ENCODE data around the gene SGCE. TPM values are rescaled to one million over a fixed set of nuclear protein-coding genes. Genes with fewer than 3 reads are reported as not detected.

Gene SGCE
- total RNA-seq, 1 donor from 2014 or later = 39.8 TPM

DNA sequence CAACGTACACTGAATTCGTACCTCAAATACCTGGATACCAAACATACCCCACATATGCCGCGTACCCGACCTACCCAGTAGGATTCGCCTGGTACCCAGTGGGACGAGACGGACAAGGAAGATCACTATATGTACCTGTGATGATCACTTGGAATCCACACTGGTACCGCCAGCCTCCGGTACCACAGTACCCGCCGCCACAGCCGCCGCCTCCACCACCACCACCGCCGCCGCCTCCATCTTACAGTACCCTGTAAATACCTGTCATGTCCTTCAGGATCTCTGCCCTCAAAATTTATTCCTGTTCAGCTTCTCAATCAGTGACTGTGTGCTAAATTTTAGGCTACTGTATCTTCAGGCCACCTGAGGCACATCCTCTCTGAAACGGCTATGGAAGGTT is 9.5 kb upstream of the SGCE start:
- Mint-ChIP-seq H3K4me1 (ENCODE audit: unreplicated experiment) (peaks cover 6% of the 10 kb centered on the region), H3K36me3 (peaks cover 37% of the 10 kb centered on the region), H3K4me3 (no peak overlapping the region), H3K27me3 (no peaks in the 10 kb centered on the region), H3K27ac (no peak overlapping the region), H3K9me3 (peaks cover 9% of the 10 kb centered on the region)
- TF ChIP-seq, protein P1, sequence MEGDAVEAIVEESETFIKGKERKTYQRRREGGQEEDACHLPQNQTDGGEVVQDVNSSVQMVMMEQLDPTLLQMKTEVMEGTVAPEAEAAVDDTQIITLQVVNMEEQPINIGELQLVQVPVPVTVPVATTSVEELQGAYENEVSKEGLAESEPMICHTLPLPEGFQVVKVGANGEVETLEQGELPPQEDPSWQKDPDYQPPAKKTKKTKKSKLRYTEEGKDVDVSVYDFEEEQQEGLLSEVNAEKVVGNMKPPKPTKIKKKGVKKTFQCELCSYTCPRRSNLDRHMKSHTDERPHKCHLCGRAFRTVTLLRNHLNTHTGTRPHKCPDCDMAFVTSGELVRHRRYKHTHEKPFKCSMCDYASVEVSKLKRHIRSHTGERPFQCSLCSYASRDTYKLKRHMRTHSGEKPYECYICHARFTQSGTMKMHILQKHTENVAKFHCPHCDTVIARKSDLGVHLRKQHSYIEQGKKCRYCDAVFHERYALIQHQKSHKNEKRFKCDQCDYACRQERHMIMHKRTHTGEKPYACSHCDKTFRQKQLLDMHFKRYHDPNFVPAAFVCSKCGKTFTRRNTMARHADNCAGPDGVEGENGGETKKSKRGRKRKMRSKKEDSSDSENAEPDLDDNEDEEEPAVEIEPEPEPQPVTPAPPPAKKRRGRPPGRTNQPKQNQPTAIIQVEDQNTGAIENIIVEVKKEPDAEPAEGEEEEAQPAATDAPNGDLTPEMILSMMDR (conservative IDR thresholded peaks at IDR 0.05) = no peak
- DNase-seq (ENCODE audit: extremely low spot score, unreplicated experiment) = no peak

DNA sequence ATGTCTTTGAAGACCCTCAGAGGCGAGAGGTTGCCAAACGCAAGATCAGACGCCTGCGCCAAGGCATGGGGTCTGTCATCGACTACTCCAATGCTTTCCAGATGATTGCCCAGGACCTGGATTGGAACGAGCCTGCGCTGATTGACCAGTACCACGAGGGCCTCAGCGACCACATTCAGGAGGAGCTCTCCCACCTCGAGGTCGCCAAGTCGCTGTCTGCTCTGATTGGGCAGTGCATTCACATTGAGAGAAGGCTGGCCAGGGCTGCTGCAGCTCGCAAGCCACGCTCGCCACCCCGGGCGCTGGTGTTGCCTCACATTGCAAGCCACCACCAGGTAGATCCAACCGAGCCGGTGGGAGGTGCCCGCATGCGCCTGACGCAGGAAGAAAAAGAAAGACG is 8.1 kb upstream of the SGCE start:
- Mint-ChIP-seq H3K4me1 (ENCODE audit: unreplicated experiment) (peaks cover 5% of the 10 kb centered on the region), H3K4me3 (no peak overlapping the region), H3K27me3 (no peaks in the 10 kb centered on the region), H3K9me3 (peaks cover 9% of the 10 kb centered on the region), H3K36me3 (peaks cover 37% of the 10 kb centered on the region), H3K27ac (no peak overlapping the region)
- no peak for DNase-seq (ENCODE audit: extremely low spot score, unreplicated experiment)
- TF ChIP-seq, protein P1 (conservative IDR thresholded peaks at IDR 0.05) = no peak

DNA sequence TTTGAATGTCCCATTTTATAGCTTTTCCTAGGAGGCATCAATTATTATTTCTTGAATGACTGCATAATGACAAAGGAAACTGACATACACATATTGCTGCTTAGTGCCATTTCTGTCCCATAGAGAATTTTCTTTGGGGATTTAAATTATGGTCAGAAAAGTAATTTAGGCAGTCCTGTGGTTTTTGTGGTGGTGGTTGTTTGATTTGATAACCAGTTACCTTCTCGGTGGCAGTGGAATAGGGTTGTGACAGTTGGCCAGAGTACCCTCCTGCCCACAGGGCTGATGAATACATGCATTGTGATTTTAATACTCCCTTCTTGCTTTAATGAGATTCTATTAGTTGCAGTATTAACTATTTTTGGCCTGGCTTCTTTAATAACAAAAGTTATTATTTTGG is 6.6 kb upstream of the SGCE start:
- peaks cover 37% of the 10 kb centered on the region for H3K36me3 Mint-ChIP-seq
- TF ChIP-seq, protein P1 (conservative IDR thresholded peaks at IDR 0.05) = no peak
- peaks cover 4% of the 10 kb centered on the region for H3K9me3 Mint-ChIP-seq
- no peak for DNase-seq (ENCODE audit: extremely low spot score, unreplicated experiment)
- no peaks in the 10 kb centered on the region for H3K4me1 Mint-ChIP-seq (ENCODE audit: unreplicated experiment)
- no peak overlapping the region for H3K4me3 Mint-ChIP-seq
- H3K27me3 Mint-ChIP-seq = no peaks in the 10 kb centered on the region
- H3K27ac Mint-ChIP-seq = no peak overlapping the region

DNA sequence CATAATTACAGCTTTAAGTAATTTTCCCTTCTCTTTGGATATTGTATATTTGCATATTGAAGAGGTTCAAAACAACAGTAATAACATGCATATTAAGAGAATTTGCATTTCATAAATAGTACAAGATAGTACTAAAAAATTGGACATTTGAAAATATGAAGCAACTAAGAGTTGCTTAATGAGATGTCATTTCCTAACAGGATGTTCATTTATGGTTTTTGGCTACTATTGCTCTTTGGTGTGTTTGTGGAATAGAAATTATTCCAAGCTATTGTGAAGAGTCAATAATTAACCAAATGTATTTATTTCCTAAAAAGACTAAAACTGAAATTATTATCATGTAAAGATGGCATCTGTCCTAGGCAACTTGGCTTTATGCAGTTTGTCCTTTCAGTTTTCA is 4.1 kb upstream of the SGCE start:
- Mint-ChIP-seq H3K27ac (no peak overlapping the region), H3K9me3 (no peaks in the 10 kb centered on the region), H3K4me3 (peak overlapping the region; percentile 49), H3K27me3 (no peaks in the 10 kb centered on the region), H3K36me3 (peaks cover 22% of the 10 kb centered on the region), H3K4me1 (ENCODE audit: unreplicated experiment) (peaks cover under 1% of the 10 kb centered on the region)
- no peak for DNase-seq (ENCODE audit: extremely low spot score, unreplicated experiment)
- TF ChIP-seq, protein P1 (conservative IDR thresholded peaks at IDR 0.05) = no peak

DNA sequence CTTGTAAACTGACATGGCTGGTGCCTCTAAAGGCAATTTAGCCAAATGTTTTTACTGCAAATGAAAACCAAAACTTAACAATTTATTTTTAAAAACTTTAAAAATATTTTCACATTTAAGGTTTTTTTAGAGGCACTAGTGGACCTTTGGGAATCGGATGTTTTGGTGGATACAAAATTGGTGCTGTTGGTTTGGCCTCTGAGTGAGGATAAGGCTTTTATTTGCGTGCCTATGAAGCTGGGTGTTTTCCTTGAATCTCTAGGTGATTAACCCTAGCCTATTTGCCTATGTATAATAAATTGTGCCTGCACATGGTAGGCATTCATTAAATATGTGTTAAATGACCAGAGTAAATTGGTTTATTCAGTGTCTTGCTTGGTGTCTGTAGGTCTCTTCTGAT is 2.9 kb upstream of the SGCE start:
- H3K27ac Mint-ChIP-seq = no peak overlapping the region
- peak overlapping the region; percentile 77 for H3K4me3 Mint-ChIP-seq
- H3K27me3 Mint-ChIP-seq = no peaks in the 10 kb centered on the region
- H3K9me3 Mint-ChIP-seq = no peaks in the 10 kb centered on the region
- no peak for DNase-seq (ENCODE audit: extremely low spot score, unreplicated experiment)
- TF ChIP-seq, protein P1 (conservative IDR thresholded peaks at IDR 0.05) = no peak
- H3K4me1 Mint-ChIP-seq (ENCODE audit: unreplicated experiment) = peaks cover 6% of the 10 kb centered on the region
- H3K36me3 Mint-ChIP-seq = peaks cover 12% of the 10 kb centered on the region
